HG02610 (cell line): ENCODE results near the gene CDC16.
"Not testable (repeated sequence)": the region's sequence is repeated elsewhere in the genome, so short reads cannot be mapped to it uniquely, and the experiment has no call there.

Source experiments
- ATAC-seq: cut with Tn5 transposase; IDR thresholded peaks from one replicate; pipeline ENCODE4 v1.9.1; 2021; ENCODE audit warnings: mild to moderate bottlenecking, moderate library complexity; ENCODE audit not compliant: unreplicated experiment

The CDC16 gene

GRCh38 chr13:114226699-114227323 lies 7.9 kb upstream of the CDC16 start:
- ATAC-seq: peak; percentile 68

GRCh38 chr13:114227528-114227927 lies 7.2 kb upstream of the CDC16 start:
- ATAC-seq: no peak

- no peak for ATAC-seq
These were observed 6.5 kb upstream of the CDC16 start for GRCh38 chr13:114228176-114228575.

- ATAC-seq: no peak
These were observed 5.2 kb upstream of the CDC16 start for GRCh38 chr13:114229506-114229905.

GRCh38 chr13:114230117-114230516 lies 4.6 kb upstream of the CDC16 start:
- ATAC-seq: no peak

- no peak for ATAC-seq
These were observed 4.1 kb upstream of the CDC16 start for GRCh38 chr13:114230575-114230974.

- ATAC-seq: no peak
These were observed 2.8 kb upstream of the CDC16 start for GRCh38 chr13:114231886-114232285.

GRCh38 chr13:114234266-114234644 lies 442 bp upstream of the CDC16 start:
- ATAC-seq: no peak

- ATAC-seq: no peak
These were observed 1.0 kb downstream of the CDC16 start for GRCh38 chr13:114235697-114236096.

- no peak for ATAC-seq
These were observed 1.5 kb downstream of the CDC16 start for GRCh38 chr13:114236227-114236626.

GRCh38 chr13:114237415-114238112 lies 2.9 kb downstream of the CDC16 start:
- no peak for ATAC-seq

- ATAC-seq: no peak
These were observed 7.2 kb downstream of the CDC16 start for GRCh38 chr13:114241918-114242317.

GRCh38 chr13:114243971-114244370 lies 9.3 kb downstream of the CDC16 start:
- ATAC-seq: no peak

GRCh38 chr13:114244637-114245036 lies 9.9 kb downstream of the CDC16 start:
- ATAC-seq: no peak

GRCh38 chr13:114248011-114248410 lies 13.3 kb downstream of the CDC16 start:
- ATAC-seq: no peak

GRCh38 chr13:114249077-114249476 lies 14.4 kb downstream of the CDC16 start:
- no peak for ATAC-seq

GRCh38 chr13:114251639-114252440 lies 17.1 kb downstream of the CDC16 start:
- not testable (repeated sequence) for ATAC-seq

- ATAC-seq: no peak
These were observed 21.9 kb downstream of the CDC16 start for GRCh38 chr13:114256547-114256946.

- ATAC-seq: no peak
These were observed 22.3 kb downstream of the CDC16 start for GRCh38 chr13:114257014-114257413.

- ATAC-seq: no peak
These were observed 23.9 kb downstream of the CDC16 start for GRCh38 chr13:114258589-114258988.

- ATAC-seq: no peak
These were observed 24.7 kb downstream of the CDC16 start for GRCh38 chr13:114259374-114259773.

- no peak for ATAC-seq
These were observed 25.3 kb downstream of the CDC16 start for GRCh38 chr13:114259974-114260373.
